GM18951 (cell line): Measurements from ENCODE around the gene PECR.

Experiments
- POLR2A ChIP-seq: IDR thresholded peaks from 4 replicates; pipeline ENCODE4 v1.6.1; 2011; ENCODE audit warnings: mild to moderate bottlenecking; ENCODE audit not compliant: insufficient read length, insufficient read depth; ENCODE audit errors: extremely low read depth
- in situ Hi-C: fragments of 300-500 bp; cut with MboI; formaldehyde crosslinking; loops from one replicate; pipeline ENCODE4 v1.12.0; 2022; ENCODE audit warnings: low sequenced_read_pairs, mixed read lengths, inconsistent platforms; ENCODE audit not compliant: unreplicated experiment

PECR gene

GRCh38 chr2:216073773-216074172 is 7.8 kb downstream of the PECR start:
- TF ChIP-seq POLR2A = no peak
- in situ Hi-C loops = no loop called here

DNA sequence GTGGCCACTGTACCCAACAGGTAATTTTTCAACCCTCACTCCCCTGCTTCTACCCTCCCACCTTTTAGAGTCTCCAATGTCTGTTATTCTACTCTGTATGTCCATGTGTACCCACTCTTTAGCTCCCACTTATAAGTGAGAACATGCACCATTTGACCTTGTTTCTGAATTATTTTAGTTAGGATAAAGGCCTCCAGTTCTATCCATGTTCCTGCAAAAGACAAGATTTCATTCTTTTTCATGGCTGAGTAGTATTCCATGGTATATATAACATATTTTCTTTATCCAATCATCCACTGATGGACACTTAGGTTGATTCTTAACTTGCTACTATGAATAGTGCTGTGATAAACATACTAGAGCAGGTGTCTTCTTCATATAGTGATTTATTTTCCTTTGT is 9.1 kb downstream of the PECR start:
- in situ Hi-C loops = no loop called here
- no peak for TF ChIP-seq POLR2A

DNA sequence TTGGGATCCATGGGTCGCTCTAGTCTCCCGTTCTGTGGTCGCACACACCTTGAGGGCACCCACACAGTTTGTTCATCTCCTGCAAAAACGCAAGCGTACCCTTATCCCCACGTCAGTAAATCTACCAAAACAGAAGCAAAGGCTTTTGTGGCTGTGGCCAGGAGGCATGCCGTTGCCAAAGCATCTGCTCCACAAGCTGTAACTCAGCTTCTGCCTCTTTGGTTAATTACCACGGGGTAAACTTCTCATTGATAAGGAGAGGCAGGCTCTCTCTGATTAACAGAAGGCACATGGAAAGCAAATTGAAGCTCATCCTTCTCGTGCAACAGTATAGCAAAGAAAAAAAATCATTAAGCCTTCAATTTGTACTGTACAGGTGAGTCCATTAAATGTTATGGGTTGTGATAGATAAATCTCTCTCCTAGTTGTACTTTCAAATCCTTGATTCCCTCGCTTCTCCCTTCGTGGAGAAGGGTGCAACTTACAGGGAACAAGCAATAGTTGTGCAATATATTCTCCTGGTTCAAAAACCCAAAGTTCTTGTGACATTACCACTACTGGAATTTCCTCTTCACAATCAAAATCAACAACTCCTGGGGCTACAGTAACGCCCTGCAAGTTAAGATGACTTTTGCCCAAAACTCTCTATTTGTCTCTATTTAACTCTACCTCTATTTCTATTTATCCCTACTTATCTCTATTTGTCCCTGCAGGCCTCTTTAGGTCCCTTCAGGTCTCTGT is 10.3 kb downstream of the PECR start:
- in situ Hi-C loops = no loop called here
- TF ChIP-seq POLR2A = no peak

GRCh38 chr2:216070195-216070594 is 11.4 kb downstream of the PECR start:
- no peak for TF ChIP-seq POLR2A
- in situ Hi-C loops = no loop called here

GRCh38 chr2:216069028-216069427 is 12.6 kb downstream of the PECR start:
- in situ Hi-C loops = no loop called here
- TF ChIP-seq POLR2A = no peak

DNA sequence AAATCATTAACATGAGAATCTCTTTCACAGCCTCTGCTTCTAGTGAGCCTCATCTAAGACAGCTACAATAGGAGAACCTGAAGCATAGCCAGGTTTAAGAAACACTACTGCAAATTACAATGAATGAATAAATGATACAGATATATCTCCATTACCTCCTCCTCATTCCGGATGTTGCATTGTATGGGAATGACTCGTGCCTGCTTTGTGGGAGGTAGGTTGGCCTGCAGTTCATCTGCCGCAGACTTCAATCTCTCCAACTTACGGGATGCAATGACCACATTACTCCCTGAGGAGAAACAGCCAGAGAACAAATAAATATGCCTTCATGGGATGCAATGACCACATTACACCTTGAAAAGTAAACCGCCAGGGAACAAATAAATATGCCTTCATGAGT is 15.4 kb downstream of the PECR start:
- in situ Hi-C loops = no loop called here
- TF ChIP-seq POLR2A = no peak

- in situ Hi-C loops = no loop called here
- TF ChIP-seq POLR2A = no peak
Observed at GRCh38 chr2:216064665-216065064, 16.9 kb downstream of the PECR start.

DNA sequence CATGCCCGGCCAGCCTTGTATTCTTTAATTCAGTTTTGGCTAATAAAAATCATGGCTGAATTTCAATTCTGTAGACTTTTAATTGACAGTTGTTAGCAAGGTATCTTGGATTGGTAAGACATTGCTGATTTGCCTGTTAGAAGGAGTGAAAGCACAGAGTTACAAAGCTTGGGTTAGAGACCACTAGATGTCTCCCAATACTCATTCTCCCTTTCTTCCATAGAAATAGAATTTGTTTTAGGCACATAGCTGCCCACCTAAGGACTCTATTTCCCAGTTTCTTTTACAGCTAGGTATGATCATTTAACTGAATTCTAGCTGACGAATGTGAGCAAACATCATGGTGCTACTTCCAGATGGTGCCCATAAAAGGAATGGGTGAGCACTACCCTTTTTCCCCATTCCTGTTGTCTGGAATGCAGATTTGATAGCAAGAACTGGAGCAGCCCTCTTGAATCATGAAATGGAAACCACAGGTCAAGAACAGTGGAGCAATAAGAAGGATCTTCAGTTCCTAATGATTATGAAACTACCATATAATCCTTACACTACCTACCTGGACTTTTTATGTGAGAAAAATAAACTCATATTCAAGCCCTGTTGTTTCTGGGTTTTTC is 17.5 kb downstream of the PECR start:
- TF ChIP-seq POLR2A = no peak
- in situ Hi-C loops = no loop called here

DNA sequence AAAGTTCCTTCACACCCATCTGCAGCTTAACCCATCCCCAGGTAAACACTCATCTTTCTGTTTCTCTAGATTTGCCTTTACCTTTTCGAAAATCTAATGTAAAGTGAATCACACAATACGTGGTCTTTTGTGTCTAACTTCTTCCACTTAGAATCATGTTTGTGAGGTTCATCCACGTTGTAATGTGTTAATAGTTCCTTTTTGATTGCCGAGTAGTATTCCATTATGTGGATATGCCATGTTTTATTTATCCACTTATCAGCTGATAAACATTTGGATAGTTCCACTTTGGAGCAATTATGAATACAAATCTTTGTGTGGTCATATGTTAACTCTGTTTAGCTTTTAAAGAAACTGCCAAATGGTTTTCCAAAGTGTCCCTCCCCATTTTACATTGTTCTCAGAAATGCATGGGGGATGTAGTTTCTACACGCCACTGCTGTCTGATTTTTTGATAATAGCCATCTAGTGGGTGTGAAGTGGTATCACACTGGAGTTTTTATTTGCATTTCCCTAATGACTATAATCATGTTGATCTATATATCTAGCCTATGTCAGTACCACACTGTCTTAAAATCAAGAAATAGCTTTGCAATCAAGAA is 22.3 kb downstream of the PECR start:
- TF ChIP-seq POLR2A = no peak
- in situ Hi-C loops = no loop called here

GRCh38 chr2:216057688-216058193 is 23.9 kb downstream of the PECR start:
- in situ Hi-C loops = no loop called here
- TF ChIP-seq POLR2A = peak; percentile 52

DNA sequence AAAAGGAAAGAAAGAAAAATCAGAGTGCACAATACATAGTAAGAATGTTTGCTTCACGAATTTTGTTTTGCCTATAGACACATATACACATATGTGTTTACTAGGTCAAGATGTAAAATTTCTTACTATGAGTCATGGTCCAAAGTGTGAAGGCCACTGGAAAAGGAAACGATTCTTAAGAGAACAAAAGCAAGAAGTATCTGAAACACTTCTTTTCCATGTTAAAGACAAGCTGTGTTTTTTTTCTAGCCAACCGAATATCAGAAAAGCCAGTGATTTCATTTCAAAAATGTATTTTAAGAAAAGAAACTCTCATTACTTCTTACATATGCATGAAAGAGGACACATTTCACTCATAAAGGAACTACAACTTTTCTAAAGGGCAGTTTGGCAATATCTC is 24.9 kb downstream of the PECR start:
- no peak for TF ChIP-seq POLR2A
- in situ Hi-C loops = no loop called here

- TF ChIP-seq POLR2A = no peak
- in situ Hi-C loops = no loop called here
Observed at GRCh38 chr2:216055680-216056079, 25.9 kb downstream of the PECR start.

DNA sequence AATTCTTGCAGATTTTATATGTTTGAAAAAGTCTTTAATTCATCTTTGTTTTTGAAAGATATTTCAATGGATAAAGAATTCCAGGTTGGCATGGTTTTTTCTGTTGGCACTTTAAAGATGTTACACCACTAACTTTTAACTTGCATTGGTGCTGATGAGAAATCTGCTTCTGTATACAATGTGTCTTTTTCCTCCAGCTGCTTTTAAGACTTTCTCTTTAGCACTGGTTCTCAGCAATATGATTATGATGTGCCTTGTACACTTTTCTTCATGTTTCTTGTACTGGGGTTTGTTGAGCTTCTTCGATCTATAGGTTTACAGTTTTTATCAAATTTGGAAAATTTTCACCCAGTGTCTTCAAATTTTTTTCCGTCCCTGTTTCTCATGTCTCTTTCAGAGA is 29.2 kb downstream of the PECR start:
- in situ Hi-C loops = no loop called here
- TF ChIP-seq POLR2A = no peak

DNA sequence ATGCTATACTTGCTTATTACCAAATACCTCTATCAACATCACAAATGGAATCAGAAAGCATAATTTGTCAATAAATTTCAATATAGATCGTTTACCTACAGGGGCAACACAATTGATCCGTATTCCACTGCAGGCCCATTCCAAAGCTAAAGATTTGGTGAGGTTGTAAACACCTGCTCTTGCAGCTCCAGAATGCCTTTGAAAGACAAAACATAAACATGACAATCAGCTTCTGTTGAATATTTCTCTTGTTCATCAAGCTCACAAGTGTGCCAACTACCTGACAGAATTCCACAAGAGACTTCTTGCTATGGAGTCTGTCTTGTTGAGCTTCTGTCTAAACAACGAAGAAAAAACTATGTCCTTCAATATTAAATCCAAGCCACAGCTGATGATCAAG is 30.3 kb downstream of the PECR start:
- no peak for TF ChIP-seq POLR2A
- in situ Hi-C loops = no loop called here
